Frontal cortex (tissue), 4 donors: ENCODE measurements around the gene ZNF584. TPM values are rescaled to one million over a fixed set of nuclear protein-coding genes. Genes with fewer than 3 reads are reported as not detected.

Experiments
- DNase-seq, 2 donors: peaks; one replicate each; pipeline ENCODE4 v3.0.0; 2012; ENCODE audit warnings: low spot score in 2 of 2
- FAIRE-seq: peaks from 2 replicates; lab custom pipeline; 2012; peaks lifted over from hg19 to GRCh38; lab: Jason Lieb, UNC
- total RNA-seq: library from RNA; depleted of rRNA; stranded (reverse); fragments of >200 nt; gene quantifications from one replicate; pipeline ENCODE4 v1.2.3, GENCODE V29; 2014
- donor health status: control.
- donor health status: control.
- donor health status: control.

ZNF584 gene
- total RNA-seq, 1 donor from 2014 or later: 11.8 TPM

DNA sequence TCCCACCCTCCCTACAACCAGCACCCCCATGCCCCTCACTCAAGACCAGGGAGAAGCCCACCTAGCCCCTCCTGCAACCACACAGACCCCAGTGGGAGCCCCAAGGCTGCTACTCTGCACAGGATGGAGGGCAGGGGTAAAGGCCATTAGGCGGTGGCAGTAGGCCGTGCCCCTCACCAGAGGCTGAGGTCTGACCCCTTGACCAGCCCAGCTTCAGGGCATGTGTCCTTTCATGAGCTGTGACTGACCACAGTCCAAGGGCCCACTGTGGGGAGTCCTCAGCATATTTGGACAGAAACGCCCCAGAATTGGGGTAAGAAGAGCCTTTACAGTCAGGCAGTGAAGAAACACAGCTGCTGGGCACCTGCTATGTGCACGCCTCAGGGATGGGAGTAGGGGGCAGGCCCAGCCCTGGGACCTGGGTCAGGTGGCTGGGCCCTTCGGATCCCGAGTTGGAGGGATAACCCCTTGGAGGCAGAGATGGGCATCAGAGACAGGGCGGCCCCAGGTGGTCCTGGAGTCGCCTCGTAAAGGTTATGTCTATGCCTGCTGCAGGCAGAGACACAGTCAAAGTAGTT lies 23.0 kb upstream of the ZNF584 start:
- FAIRE-seq (no peak), DNase-seq (no peak)

DNA sequence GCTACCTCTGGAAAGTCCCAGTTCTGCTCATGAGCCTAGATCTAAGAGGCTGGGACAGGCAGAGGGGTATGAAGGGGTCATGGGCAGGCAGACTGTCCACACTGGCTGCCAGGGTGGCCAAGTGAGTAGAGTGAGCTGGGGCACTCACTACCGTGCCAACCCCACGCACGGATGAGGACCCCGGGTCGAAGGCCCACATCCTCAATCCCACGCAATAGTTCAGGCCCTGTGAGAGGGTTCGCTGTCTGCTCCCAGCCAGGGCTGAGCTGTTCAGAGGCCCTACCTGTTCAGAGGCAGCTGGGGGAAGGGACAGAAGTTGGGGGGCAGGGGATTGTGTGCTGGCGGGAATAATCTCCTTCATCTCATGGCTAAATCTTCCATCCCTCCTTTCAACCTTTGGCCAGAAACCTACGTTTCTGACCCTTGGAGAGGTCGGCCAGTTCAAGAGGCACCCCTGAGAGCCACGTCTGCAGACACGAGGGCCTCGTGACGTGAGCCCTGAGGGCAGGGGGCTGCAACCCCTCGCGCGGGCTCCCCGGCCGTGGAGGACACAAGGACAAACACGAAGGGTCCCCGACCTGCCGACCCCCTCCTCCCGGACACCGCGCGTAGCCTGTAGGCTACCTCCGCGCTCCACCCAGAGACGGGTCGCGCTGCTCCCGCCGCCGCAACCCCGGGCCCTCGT lies 22.4 kb upstream of the ZNF584 start:
- FAIRE-seq: no peak

DNA sequence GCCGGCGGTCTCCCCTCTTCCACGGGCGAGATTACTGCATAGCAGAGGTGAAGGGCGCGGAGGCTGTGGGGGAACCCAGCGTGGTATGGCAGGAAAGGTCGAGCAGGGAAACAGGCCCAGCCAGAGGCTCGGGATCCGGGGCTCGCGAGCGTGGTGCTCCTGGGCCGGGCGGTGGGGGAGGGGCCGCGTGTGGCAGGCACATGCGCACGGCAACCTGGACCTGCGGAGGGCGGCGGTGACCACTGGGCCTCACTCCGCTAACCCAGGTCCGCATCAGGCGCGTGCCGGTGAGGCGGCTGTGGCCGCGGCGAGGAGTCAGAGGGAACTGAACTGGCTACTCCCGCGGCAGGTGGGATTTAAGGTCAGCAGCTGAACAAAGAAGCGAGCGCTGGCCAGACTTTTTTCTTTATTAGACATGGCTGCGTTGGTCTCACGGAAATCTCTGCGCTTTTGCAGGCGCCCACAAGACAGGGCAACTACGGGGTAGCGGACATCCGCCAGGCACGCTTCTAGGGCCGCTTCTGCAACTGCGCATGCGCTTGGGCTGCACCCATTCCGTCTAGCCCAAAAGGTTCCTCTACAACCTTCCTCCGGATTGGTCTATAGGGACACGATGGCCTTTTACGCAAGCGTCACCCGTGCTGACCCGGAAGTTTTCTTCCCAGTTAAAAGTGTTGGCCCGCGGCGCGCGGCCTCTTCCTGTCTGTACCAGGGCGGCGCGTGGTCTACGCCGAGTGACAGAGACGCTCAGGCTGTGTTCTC lies 21.7 kb upstream of the ZNF584 start, which contains the start of gene RPS5:
Gene RPS5 (plus strand): TSS at position 694 of the 762 bp plus-strand sequence. CDS start 869 bp downstream, outside the sequence.
- peak; percentile 98 to 100 for DNase-seq
- peak; percentile 33 for FAIRE-seq

More for the DNA sequence above, 22.4 kb upstream of the ZNF584 start:
- DNase-seq: no peak

DNA sequence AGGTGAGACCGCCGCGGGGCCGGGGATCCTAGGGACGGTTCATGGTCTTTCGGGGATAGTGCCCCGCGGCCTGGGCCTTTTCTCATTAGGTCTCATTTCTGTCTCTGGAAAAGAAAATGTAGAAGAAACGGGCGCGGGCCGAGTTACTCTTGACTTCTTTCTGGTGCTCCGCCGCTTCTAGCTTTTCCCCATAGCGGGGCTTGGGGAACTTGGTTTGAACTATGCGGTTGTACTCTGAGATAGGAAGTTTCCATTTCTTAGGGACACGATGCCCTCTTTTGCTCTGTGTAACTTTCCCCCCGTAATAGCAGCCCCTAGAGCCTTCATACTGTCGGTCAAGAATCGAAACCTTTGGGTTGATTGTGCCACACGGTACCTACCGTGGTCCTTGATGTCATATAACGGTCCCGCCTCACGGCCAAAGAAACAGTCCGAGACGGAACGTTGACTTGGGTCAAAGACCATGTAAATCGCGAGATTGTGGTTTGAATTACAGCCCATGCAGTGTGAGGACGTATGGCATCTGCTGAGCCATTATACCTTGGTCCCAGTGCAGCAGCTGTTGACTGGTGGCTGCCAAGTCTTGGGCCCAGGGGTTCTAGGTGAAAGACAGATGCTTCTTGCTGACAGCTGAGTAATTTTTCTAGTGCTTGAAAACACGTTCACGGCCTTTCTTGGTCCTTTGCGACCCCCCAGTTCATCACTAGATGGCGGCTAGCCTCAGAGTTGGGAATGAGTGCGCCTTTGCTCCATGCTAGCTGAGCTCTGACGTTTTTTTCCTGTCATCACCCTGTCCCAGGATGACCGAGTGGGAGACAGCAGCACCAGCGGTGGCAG lies 20.9 kb upstream of the ZNF584 start:
- no peak for FAIRE-seq
- DNase-seq: no peak

DNA sequence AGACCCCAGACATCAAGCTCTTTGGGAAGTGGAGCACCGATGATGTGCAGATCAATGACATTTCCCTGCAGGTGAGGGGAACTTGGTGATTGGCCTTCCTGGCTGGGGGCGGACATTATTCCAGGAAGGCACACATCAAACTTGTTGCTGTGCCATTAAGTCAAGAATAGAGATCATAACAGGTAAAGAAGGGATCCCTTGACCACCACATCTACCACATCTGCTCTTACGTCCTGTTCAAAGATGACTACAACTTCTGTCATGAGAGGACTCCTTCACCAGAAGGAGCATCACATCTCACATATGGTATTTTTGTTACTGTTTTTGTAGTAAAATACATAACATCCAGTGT lies 20.3 kb upstream of the ZNF584 start:
- no peak for FAIRE-seq
- no peak for DNase-seq

DNA sequence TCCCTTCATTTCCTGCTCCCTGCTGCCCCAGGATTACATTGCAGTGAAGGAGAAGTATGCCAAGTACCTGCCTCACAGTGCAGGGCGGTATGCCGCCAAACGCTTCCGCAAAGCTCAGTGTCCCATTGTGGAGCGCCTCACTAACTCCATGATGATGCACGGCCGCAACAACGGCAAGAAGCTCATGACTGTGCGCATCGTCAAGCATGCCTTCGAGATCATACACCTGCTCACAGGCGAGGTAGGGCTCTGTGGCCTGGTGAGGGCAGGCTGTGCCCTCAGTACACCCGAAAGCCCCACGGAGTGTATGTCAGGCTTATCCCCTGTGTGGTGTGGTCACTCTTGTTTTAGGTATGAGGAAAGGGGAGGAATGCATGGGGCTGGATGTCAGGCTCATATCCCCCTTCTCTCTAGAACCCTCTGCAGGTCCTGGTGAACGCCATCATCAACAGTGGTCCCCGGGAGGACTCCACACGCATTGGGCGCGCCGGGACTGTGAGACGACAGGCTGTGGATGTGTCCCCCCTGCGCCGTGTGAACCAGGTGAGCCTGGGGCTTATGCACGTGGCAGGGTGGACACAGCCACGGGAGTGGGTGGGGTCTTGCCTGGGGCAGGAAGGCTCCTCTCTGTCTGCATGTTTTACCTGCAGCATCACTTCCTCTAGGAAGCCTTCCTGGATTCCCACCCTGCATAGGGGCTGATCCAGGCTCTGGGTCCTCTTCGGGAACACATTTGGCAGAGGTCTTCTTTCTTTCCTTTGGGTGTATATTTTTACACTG lies 15.3 kb upstream of the ZNF584 start:
- DNase-seq (no peak), FAIRE-seq (no peak)

DNA sequence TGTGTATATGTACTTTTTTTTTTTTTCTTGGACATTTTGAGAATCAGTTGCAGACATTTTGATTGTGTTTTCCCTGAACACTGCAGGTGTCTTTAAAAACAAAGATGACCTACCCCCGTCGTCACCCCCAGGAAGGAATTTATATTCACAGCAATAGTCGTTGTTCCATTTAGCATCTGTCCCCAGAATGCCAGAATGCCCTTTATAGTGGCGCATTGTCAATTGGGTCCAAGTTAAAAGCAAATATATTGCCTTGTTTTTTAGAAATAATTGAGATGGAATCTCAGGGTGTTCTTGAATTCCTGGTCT lies 14.8 kb upstream of the ZNF584 start:
- DNase-seq: no peak
- FAIRE-seq: no peak

DNA sequence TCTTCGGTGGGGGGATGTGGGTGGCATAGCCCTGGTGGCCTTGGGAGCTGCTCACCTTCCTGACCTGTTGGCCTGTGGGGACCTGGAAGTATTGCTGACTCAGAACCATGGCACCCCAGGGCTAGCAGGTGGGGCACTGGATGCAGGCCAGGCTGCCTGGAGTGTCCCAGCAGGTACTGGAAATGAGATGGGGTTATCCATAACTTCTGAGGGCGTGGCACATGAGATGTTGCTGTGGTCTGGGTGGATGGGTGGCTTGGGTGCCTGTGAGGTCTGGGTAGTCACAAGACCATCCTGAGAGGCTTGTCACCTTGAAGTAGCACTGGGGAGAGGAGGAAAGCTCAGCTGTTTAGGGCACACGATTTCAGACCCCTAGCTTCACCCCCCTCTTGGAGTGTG lies 13.6 kb upstream of the ZNF584 start:
- no peak for DNase-seq
- FAIRE-seq: no peak

DNA sequence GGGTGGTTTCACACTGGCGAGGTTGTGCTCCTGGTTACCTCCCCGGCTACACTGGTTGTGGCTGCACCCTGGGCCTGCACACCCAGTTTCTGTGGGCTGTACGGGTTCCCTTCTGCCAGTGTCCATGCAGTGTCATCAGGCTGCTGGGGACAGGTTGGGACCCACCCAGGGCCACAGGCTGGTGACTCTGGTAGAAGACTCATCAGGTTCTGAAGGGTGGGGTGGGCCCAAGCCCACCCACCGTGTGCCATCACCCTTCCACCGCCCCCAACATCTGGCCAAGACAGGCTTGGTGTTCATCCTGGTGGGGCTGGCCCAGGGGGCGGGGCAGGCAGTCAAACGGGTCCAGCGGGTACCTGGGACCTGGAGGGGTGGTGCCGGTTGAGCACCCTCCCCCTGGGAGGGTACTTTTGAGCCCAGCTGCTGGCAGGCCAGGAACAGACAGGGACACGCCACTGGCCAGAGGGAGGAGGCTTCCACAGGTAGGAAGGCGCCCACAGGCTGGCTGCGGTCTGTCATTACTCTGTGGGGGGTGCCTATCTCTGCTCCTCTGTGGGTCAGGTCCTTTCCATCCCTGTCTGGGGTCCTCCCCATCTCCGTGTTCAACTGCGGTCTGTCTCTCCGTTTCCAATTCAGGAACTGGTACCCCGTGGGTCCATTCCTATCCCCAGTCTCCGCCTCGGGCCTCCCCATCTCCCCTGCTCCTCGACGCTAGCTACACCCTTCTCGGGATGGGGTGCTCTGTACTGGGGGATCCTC lies 13.1 kb upstream of the ZNF584 start, which contains the start of gene RNF225:
Gene RNF225 (plus strand): TSS at position 437 of the 759 bp plus-strand sequence. CDS start 434 bp downstream, outside the sequence.
- DNase-seq: no peak
- no peak for FAIRE-seq

DNA sequence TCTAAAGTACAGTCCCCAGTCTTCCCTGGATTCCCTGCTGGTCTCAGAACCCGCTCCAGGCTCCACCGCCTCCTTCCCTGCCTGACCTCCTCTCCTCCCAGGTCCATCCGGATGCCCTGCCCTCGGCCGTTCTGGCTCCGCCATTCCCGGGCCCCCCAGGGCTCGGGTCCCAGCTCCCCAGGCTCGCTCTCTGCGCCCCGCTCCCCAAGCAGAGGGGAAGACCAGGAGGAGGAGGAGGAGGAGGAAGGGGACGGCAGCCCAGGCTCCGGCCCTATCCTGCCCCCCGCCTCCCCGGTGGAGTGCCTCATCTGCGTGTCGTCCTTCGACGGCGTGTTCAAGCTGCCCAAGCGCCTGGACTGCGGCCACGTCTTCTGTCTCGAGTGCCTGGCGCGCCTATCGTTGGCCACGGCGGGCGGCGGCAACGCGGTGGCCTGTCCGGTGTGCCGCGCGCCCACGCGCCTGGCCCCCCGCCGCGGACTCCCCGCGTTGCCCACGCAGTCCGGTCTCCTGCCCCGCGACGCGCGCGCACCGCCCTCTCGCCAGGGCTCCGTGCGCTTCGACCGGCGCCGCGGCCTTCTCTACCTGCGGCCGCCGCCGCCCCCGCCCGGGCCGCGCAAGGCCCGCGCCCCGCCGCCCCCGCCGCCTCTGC lies 12.3 kb upstream of the ZNF584 start:
- no peak for FAIRE-seq
- no peak for DNase-seq

DNA sequence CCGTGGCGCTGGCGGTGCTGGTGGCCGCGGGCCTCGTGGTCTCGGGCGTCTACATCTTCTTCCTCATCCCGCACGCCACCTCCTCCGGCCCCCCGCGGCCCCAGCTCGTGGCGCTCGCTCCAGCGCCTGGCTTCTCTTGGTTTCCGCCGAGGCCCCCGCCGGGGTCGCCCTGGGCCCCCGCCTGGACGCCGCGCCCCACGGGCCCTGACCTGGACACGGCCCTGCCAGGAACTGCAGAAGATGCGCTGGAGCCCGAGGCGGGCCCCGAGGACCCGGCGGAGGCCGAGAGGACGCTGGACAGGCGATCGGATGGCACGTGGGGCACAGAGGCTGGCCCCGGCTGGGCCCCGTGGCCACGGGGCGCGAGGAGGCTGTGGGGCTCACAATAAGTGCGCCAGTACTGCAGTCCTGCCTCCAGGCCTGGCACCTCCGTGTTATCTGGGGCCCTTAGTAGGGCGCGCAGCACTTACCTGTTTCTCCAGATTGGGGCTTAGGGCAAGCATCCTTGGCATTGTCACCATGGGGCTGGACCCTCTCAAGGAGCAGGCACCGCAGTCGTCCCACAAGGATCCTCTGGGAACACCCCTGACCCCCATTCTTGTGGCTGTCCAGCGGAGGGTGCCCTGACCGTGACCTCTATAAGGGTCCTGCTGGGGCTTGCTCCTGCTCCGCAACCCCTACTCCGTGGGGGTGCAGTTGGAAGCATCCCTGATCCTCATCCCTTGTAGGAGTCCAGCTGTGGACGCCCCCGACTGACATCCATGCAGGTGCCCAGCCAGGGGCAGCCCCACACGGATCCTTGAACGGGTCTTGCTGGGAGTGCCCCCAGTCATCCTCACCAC lies 11.5 kb upstream of the ZNF584 start:
- FAIRE-seq: no peak

DNA sequence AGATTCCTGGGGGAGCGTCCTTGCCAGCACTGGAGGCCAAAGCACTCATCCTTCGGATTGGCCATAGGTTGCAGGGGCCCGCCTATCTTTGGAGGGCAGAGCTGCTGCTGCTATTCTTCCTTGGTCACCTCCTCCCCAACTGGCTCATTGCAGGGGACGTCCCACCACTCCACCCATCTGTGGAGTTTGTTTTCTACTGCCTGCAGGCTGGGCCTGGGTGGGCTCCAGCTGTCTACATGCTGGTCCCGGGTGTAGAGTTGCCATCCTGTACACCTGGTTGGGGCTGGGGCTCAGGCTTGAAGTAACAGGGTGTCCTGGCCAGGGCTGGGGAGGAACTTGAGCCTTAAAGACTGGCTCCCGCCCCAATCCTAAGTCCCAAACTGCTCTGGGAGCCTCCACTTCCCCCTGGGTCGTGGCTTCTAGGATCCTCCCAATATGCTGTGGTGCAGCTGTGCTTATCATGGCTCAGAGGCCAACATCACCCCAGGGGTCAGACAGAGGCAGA lies 10.9 kb upstream of the ZNF584 start:
- no peak for FAIRE-seq
- no peak for DNase-seq

More for the DNA sequence above, 11.5 kb upstream of the ZNF584 start:
- no peak for DNase-seq

DNA sequence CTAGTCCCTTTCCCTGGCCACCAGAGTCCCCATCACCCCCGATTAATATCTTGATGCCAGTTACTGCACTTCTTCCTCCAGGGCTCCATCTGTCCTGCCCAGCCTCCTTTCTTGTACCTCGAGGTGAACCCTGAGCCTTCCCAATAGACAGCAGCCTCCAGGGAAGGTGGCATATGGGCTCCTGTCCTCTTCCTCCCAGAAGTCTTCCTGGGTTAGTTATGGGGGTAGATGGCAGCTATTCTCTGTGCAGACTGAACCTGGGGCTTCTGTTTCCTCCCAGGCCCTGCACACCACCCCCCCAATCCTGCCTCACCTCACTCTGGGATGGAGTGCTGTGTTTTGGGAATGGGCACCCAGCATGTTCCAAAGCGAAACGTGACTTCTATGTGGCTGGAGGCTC lies 10.4 kb upstream of the ZNF584 start:
- DNase-seq (no peak), FAIRE-seq (no peak)

DNA sequence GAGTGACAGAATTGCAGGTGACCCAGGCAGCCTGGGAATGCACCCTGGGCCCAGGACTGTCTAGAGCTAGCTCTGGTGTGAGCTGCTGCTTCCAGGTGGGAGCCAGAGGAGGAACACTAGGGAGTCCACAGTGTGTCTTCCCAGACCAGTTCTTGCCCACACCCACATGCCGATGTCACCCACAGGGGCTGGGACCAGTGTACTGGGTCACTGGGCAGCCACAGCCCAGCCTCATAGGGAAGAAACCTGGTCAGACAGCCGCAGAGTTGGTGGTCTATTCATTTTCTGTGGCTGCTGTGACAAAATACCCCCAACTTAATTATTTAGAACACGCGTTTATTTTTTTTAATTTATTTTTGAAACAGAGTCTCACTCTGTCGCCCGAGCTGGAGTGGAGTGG lies 9.9 kb upstream of the ZNF584 start:
- no peak for DNase-seq
- no peak for FAIRE-seq

DNA sequence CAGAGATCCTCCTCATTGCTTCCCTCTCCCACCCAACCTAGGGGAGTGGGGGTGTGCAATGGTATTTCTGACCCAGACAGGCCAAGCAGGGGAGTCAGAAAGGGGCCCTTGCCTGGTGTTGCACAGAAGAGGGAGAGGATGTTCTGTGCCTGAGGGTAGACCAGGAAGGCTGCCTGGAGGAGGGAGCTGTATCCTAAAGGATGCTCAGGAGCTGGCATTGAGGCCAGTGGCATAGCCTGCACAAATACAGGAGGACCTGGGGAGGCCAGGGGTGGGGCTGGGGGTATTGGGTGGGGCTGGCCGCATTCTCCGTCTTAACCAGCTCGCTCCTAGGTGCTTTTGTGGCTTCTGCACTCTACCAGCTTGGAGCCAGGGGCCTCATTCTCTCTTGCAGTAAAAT lies 8.5 kb upstream of the ZNF584 start:
- DNase-seq: no peak
- no peak for FAIRE-seq

DNA sequence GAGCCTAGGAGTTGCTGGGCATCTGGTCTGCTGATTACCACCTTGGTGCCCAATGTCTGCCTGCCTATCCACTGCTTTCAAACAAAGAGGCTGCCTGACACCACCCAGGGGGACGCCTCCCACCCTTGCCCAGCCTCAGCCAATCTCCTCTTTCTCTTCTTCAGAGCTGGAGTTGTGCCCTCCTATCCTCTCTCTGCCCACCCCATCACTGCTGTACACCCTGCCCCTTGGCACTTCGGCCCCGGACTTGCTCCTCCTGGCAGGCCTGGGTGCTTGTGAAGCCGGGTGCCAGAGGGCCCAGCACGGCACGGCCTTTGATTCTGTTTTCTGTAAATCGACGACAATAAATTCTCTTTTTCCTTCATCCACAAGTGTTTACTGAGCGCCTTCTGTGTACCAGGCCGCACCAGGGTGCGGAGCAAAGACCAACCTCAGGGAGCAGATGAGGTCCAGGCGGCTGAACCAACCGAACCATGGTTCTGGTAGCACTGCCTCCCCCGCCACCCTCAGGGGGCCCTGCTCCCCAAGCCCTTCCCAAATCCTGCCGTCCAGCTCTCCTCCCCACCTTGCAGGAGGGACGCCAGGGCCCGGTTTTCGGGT lies 8.0 kb upstream of the ZNF584 start:
- FAIRE-seq: no peak

More for the DNA sequence above, 8.0 kb upstream of the ZNF584 start:
- DNase-seq: peak in 1 of 2 donors; percentile 53
